ENCODE results near the gene BPGM.

BPGM gene

DNA sequence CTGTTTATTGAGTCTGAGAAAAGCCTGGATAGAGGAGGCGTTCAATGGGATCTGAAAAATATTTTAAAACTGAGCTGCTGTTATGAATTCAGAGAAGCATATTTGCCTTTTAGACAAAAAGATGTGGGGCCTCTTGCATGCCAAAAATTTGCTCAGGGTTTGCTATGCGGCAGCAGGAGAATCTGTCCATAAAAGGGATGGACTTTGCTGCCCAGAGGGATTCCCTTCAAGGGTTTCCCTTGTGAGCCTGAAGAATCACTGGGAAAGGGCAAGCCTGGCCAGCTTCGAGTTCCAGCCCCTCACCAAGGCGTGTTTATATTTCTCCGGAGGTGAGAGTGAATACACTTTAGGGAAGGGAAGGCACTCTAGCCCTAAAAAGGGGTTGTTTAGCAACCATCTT, 77.2 kb downstream of the BPGM start:
- no peak for DNase-seq

GRCh38 chr7:134724606-134725005, 78.0 kb downstream of the BPGM start:
- no peak for DNase-seq

DNA sequence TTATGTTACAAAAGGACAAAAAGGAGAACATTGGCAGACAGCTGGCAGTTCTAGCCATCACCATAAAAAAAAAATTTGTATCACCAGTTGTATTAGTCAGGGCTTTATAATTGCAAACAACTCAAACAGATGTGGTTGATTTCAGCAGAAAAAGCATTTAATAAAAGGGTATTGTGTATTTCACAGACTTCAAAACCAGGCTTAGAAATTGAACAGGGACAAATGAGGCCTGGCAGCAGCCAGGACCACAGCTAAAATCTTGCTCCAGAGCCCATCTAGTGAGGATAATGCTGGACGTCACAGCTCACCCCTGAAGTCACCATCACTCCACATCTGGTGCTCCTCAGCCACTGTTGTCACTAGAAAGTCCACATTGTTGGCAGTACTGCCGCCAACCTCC, 79.9 kb downstream of the BPGM start:
- no peak for DNase-seq

DNA sequence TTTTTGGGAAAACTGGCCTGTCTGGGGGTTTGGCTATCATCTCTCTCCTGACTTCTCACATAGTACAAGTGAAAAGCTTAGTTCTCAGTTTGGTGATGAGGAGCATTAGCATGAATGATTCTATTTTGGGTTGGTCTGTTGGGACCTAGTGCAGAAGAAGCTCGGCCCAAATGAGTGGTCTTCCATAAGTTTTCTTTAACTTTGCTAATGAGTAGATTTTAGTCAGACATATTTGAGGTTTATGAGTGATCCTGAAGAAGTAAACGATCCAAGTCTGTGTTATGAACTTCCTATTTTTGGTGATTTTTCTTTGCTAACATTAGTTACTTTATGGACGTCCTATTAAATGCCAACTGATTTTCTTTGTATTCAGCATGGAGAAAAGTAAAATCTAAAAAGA, 81.1 kb downstream of the BPGM start:
- no peak for DNase-seq
